HCT116 (cell line): ENCODE data around the gene KLRG1.

Experiments used
- CTCF ChIP-seq, 3 experiments: fragments of 200-600 bp in 1 of 3; sonication (generic) in 1 of 3; IDR thresholded peaks in 2 of 3; conservative IDR thresholded peaks in 1 of 3; 2 replicates each; pipeline ENCODE4 v1.5.1; 2012 to 2017; ENCODE audit warnings: low read depth in 2 of 3, low read length in 2 of 3, antibody characterized with exemption in 1 of 3, borderline replicate concordance in 1 of 3, control low read depth in 1 of 3, mild to moderate bottlenecking in 1 of 3, mixed read lengths in 1 of 3, mixed run types in 1 of 3, moderate library complexity in 1 of 3; ENCODE audit not compliant: insufficient read depth in 1 of 3
- EZH2 ChIP-seq: fragments of 200-600 bp; sonication (generic); IDR thresholded peaks from 2 replicates; pipeline ENCODE4 v1.6.1; 2017; ENCODE audit warnings: antibody characterized with exemption, mixed run types
- EZH2phosphoT487 ChIP-seq: fragments of 200-600 bp; IDR thresholded peaks from 2 replicates; pipeline ENCODE4 v1.6.1; 2018; ENCODE audit warnings: antibody characterized with exemption, borderline replicate concordance
- POLR2A ChIP-seq: IDR thresholded peaks from 2 replicates; pipeline ENCODE4 v1.7.0; 2011; ENCODE audit warnings: borderline replicate concordance; ENCODE audit not compliant: insufficient read depth, insufficient read length; ENCODE audit errors: extremely low read depth
- RAD21 ChIP-seq: IDR thresholded peaks from 2 replicates; pipeline ENCODE4 v1.6.1; 2012; ENCODE audit warnings: low read depth, mild to moderate bottlenecking
- REST ChIP-seq: IDR thresholded peaks from 2 replicates; pipeline ENCODE4 v1.6.1; 2012; ENCODE audit warnings: low read depth
- YY1 ChIP-seq: IDR thresholded peaks from 2 replicates; pipeline ENCODE4 v1.6.1; 2011; ENCODE audit warnings: low read length, low read depth, moderate library complexity, mild to moderate bottlenecking; ENCODE audit not compliant: insufficient replicate concordance; ENCODE audit errors: extremely low read depth
- ZBTB33 ChIP-seq: IDR thresholded peaks from 2 replicates; pipeline ENCODE4 v1.6.1; 2011; ENCODE audit warnings: mild to moderate bottlenecking, low read length, moderate library complexity; ENCODE audit not compliant: insufficient replicate concordance; ENCODE audit errors: extremely low read depth

- no peak for TF ChIP-seq REST
- TF ChIP-seq POLR2A: no peak
- no peak; the same call in 1 of the 2 replicates for TF ChIP-seq RAD21
- no peak for TF ChIP-seq CTCF (IDR thresholded peaks at IDR 0.05 in 2 of 3, conservative IDR thresholded peaks at IDR 0.05 in 1 of 3; ENCODE audit: borderline replicate concordance in 1 of 3, insufficient read depth in 1 of 3, low read depth in 2 of 3, low read length in 2 of 3)
- no peak for TF ChIP-seq YY1
- no peak for TF ChIP-seq EZH2
- no peak for TF ChIP-seq EZH2phosphoT487
- no peak for TF ChIP-seq ZBTB33
These were observed 39.2 kb upstream of the KLRG1 start for GRCh38 chr12:8950221-8950527.
